HG02840 (cell line): ENCODE measurements around the gene MAVS.

Source experiments
- ATAC-seq: cut with Tn5 transposase; IDR thresholded peaks from one replicate; pipeline ENCODE4 v1.9.1; 2021; ENCODE audit warnings: mild to moderate bottlenecking, moderate library complexity, moderate number of reproducible peaks; ENCODE audit not compliant: unreplicated experiment, low FRiP score

The MAVS gene

GRCh38 chr20:3846740-3847428 is at the start of gene MAVS:
Gene MAVS, plus strand, starts transcription at chr20:3846834. Its CDS starts 7,791 bp downstream, at chr20:3854625.
- peak; percentile 82 for ATAC-seq

DNA sequence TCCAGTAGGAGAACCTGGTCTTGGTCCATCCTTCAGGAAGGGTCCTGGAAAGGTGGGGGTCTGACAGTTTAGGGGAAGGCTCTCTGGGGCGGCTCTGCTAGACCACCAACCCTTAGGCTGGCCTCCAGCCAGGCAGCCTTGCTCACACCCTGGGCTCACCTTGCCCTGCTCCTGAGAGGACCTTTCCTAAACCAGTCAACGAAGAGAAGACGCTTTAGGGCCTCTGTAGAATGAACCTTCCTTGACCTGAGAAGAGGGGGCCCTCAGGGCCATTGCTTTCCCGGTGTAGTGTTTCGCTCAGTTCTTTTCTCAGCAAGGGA is 49.4 kb upstream of the MAVS start:
- ATAC-seq: no peak

DNA sequence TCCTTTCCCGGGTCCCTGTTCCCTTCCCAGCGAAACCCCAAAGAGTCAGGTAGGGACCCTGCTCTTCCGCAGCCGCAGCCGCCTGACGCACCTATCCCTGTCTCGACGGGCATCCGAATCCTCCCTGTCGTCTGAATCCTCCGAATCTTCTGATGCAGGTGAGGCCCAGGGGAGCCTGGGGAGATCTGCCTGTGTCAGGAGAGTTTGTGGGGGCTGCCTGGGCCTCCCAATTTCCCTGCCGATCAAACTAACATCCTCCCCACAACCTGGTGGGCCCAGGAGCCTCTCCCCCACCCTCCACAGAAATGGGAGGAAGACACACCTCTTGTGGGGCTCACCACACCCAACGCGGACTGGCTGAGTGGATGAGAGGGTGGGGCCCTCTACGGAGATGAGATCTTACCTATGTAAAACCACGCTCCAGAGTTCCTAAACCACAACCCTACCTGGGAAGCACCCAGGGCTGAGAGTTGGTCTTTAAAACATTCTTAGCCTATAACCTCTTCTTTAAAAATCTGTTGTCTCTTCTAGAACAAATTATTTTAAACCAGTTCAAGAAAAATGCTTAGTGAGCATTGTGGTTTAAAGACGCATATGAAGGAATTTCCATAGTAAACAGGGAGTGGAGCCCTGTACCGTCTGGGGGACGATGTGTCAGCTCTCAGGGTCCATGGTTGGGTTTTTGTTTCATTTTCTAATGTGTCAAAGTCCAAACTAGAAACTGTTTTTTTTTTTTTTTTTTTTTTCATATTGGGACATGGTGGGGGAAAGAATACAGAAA is 48.9 kb upstream of the MAVS start:
- no peak for ATAC-seq

- ATAC-seq: no peak
Observed at GRCh38 chr20:3798373-3798768, 48.3 kb upstream of the MAVS start.

DNA sequence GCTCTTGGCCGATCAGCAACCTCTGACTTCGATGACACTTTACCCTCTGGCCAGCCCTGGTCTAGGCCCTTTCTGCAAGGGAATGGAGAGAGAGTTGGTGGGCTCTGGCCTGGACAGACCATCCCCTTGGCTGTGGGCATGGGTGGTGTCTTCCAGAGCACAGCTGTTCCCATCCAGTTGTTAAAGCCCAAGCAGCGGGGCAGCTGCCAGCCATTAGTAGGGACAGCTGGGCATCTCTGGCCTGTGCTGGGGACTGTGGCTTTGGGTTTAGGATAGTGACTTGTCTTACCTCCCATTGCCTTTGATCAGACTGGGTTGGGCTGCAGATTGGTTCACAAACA is 47.8 kb upstream of the MAVS start:
- no peak for ATAC-seq

DNA sequence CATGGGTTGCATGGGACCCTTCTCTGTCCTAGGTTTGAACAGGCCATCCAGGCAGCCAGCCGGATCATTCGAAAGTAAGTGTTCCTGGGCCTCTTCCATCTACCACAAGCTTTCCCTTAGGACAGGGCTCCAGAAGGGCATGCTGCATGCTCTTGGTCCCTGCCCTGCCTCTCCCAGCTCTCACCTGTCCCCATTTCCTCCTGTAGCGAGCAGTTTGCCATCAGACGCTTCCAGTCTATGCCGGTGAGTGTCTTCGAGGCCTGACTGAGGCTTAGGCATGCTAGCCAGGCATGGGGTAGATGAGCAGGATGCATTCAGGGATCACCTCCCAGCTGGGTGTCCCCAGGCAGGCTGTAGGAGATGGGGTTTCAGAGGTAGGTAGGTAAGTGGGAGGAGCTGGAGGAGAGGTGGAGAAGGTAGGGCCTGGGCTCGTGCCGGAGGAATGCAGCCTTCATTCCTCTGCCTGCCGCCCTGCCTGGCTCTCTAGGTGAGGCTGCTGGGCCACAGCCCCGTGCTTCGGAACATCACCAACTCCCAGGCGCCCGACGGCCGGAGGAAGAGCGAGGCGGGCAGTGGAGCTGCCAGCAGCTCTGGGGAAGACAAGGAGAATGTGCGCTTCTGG is 46.3 kb upstream of the MAVS start:
- no peak for ATAC-seq

- ATAC-seq: no peak
Observed at GRCh38 chr20:3800878-3801260, 45.8 kb upstream of the MAVS start.

- ATAC-seq: no peak
Observed at GRCh38 chr20:3801299-3801698, 45.3 kb upstream of the MAVS start.

GRCh38 chr20:3801846-3802245 is 44.8 kb upstream of the MAVS start:
- no peak for ATAC-seq

GRCh38 chr20:3802524-3803239 is 44.0 kb upstream of the MAVS start:
- ATAC-seq: no peak

GRCh38 chr20:3803289-3803688 is 43.3 kb upstream of the MAVS start:
- no peak for ATAC-seq

GRCh38 chr20:3803854-3804253 is 42.8 kb upstream of the MAVS start:
- no peak for ATAC-seq

GRCh38 chr20:3804254-3804751 is 42.3 kb upstream of the MAVS start:
- ATAC-seq: no peak

DNA sequence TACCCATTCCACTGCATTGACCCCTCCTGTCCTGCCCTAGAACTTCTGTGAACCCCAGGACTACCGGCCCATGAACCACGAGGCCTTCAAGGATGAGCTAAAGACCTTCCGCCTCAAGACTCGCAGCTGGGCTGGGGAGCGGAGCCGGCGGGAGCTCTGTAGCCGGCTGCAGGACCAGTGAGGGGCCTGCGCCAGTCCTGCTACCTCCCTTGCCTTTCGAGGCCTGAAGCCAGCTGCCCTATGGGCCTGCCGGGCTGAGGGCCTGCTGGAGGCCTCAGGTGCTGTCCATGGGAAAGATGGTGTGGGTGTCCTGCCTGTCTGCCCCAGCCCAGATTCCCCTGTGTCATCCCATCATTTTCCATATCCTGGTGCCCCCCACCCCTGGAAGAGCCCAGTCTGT is 41.9 kb upstream of the MAVS start:
- no peak for ATAC-seq

GRCh38 chr20:3808544-3808943 is 38.1 kb upstream of the MAVS start:
- ATAC-seq: no peak

GRCh38 chr20:3811467-3812258 is 35.0 kb upstream of the MAVS start:
- no peak for ATAC-seq

- ATAC-seq: no peak
Observed at GRCh38 chr20:3812259-3812681, 34.4 kb upstream of the MAVS start.

GRCh38 chr20:3812975-3813847 is 33.4 kb upstream of the MAVS start:
- no peak for ATAC-seq

DNA sequence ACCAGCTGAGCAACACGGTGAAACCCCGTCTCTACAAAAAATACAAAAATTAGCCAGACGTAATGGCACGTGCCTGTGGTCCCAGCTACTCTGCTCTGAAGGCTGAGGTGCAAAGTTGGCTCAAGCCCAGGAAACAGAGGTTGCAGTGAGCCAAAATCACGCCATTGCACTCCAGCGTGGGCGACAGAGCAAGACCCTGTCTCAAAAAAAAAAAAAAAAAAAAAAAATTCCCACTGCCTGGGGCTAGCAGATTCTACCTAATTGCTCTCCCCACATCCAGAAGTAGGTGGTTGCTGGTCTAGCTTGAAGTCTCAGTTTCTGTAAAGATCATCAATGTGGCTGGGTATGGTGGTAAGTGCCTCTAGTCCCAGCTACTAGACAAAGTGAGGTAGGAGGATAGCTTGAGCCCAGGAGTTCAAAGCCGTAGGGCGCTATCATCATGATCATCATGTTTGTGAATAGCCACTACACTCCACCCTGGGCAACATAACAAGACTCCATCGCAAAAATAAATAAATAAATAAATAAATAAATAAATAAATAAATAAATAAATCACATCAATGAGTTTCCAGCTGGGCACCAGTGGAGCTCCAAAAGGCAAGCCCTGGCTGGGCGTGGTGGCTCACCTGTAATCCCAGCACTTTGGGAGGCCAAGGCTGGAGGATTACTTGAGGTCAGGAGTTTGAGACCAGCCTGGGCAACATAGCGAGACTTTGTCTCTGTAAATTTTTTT is 32.6 kb upstream of the MAVS start:
- no peak for ATAC-seq
